Spleen (tissue), 11 donors: ENCODE results near the gene PEF1. TPM values are rescaled to one million over a fixed set of nuclear protein-coding genes. Genes with fewer than 3 reads are reported as not detected.

Experiments used
- DNase-seq: peaks from one replicate; pipeline ENCODE4 v3.0.0-alpha.2; 2020
- H3K27ac ChIP-seq, 8 donors: fragments of 200-600 bp; sonication (generic) in 7 of 8; 1 replicate in 4 of 8; 2 replicates in 4 of 8; pipeline versions ENCODE4 v1.5.0 to v1.8.0; 2016 to 2021; ENCODE audit warnings: inconsistent platforms in 4 of 8, mild to moderate bottlenecking in 4 of 8, moderate library complexity in 1 of 8
- H3K27me3 ChIP-seq, 7 donors: fragments of 200-600 bp; sonication (generic) in 6 of 7; replicated peaks in 1 of 7; 1 replicate in 4 of 7; 2 replicates in 3 of 7; pipeline versions ENCODE4 v1.5.0 to v1.8.0; 2016 to 2021; ENCODE audit warnings: inconsistent platforms in 3 of 7, mild to moderate bottlenecking in 1 of 7
- H3K36me3 ChIP-seq, 6 donors: fragments of 200-600 bp; sonication (generic) in 5 of 6; 1 replicate in 4 of 6; 2 replicates in 2 of 6; pipeline versions ENCODE4 v1.5.0 to v1.8.0; 2016 to 2021; ENCODE audit warnings: inconsistent platforms in 2 of 6
- H3K4me1 ChIP-seq, 6 donors: fragments of 200-600 bp; sonication (generic) in 5 of 6; 1 replicate in 3 of 6; 2 replicates in 3 of 6; pipeline versions ENCODE4 v1.5.0 to v1.8.0; 2016 to 2021; ENCODE audit warnings: inconsistent platforms in 3 of 6
- H3K4me3 ChIP-seq, 8 donors: fragments of 200-600 bp; sonication (generic) in 7 of 8; 1 replicate in 4 of 8; 2 replicates in 4 of 8; pipeline versions ENCODE4 v1.5.0 to v1.8.0; 2016 to 2021; ENCODE audit warnings: inconsistent platforms in 4 of 8, mild to moderate bottlenecking in 4 of 8, moderate library complexity in 2 of 8
- H3K9me3 ChIP-seq, 8 donors: fragments of 200-600 bp; sonication (generic) in 7 of 8; 1 replicate in 4 of 8; 2 replicates in 4 of 8; pipeline versions ENCODE4 v1.5.0 to v1.8.0; 2016 to 2021; ENCODE audit warnings: inconsistent platforms in 4 of 8
- POLR2A ChIP-seq, 3 donors: fragments of 450-650 bp; IDR thresholded peaks; one replicate each; pipeline ENCODE4 v1.5.1; 2017; ENCODE audit warnings: antibody characterized with exemption in 3 of 3, mild to moderate bottlenecking in 1 of 3
- POLR2AphosphoS5 ChIP-seq, 3 donors: sonication (generic); formaldehyde crosslinking; IDR thresholded peaks; one replicate each; pipeline ENCODE4 v1.5.1; 2017; ENCODE audit warnings: antibody characterized with exemption in 3 of 3
- WGBS, 5 donors: extraction: QIAGEN DNeasy Blood & Tissue Kit in 3 of 5; methylation state at CpG; one replicate each; pipeline versions ENCODE4 v1.1.5 to v1.1.7; 2013 to 2018; 5-methylcytosine and 5-hydroxymethylcytosine counted together
- intact Hi-C: fragments of 100-400 bp; cut with DNase I; formaldehyde crosslinking; loops from one replicate; pipeline ENCODE4 v1.15.0; 2023; ENCODE audit warnings: low total_unique reads
- polyA plus RNA-seq, 3 donors: library from polyadenylated mRNA; stranded (reverse); fragments of 200-250 nt; gene quantifications; one replicate each; pipeline ENCODE4 v1.2.1, GENCODE V29; 2013
- total RNA-seq, 7 donors: library from RNA; depleted of rRNA in 3 of 7; stranded (reverse); fragments of >200 nt in 3 of 7; fragmentation: NEBNext Ultra II Directional in 4 of 7; extraction: Animal tissue kit (Norgen Biotek cat#: 25700) in 4 of 7; gene quantifications; one replicate each; pipeline versions ENCODE4 v1.1.0 to v1.2.1, GENCODE V29; 2016 to 2021
- TF ChIP-seq, protein P1 (sequence below), 11 experiments: fragments of 200-600 bp in 7 of 11; fragments of 450-650 bp in 4 of 11; sonication (generic) in 4 of 11; IDR thresholded peaks in 8 of 11; conservative IDR thresholded peaks in 3 of 11; 1 replicate in 7 of 11; 2 replicates in 4 of 11; pipeline versions ENCODE4 v1.4.0 to v1.8.0; 2016 to 2021; ENCODE audit warnings: antibody characterized with exemption in 11 of 11, inconsistent platforms in 4 of 11, mild to moderate bottlenecking in 1 of 11
- donor health status: healthy with polysubstance abuse.
- donor health status: DM: no; HTN: no; CAD: no; lungs with moderate emphysema.
- donor health status: DM: no; HTN: no; CAD: no.
- donor health status: Bipolar disorder and iron deficiency.
- donor health status: healthy.
- donor health status: DM: no; HTN: no; CAD: no.
- donor health status: DM: yes; HTN: yes; CAD: no.

Gene PEF1
- total and polyA plus RNA-seq, 10 donors: 46.5 to 73.4 (median 55.7) TPM

DNA sequence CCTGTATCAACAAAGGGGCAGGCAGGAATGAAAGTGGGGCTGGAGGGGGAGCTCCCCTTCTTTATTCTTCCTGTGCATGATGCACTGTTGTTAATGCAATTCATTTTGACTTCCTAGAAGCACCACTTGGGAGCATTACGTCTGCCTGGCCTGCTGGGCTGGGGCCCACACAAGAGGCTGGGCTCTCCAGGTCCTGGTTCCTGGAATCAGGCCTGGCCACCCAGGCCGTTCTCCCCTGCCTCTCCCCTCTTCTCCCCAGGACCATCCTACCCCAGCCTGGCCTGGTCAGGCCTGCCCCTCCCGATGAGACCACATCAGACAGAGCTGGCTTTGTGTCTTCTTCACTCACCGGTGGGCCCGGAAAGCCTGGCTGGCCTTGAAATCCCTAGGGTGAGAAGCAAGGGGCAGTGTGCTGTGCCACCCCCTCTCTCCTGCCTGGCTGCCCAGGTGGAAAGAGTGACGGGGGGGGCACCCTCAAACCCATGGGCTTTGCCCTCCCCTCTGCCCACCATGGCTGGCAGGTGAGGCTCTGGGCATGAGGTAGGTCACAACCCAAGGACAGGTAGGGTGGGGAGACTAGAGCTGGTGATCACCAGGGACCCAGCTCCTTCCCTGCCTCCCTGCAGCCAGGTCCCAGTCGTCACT is 20.7 kb upstream of the PEF1 start:
- no peak overlapping the region for H3K4me3 ChIP-seq
- H3K4me1 ChIP-seq: peaks cover 8 to 30% (median 12%) of the 10 kb centered on the region in 6 donors
- TF ChIP-seq POLR2A (IDR thresholded peaks at IDR 0.05): no peak
- TF ChIP-seq, protein P1, sequence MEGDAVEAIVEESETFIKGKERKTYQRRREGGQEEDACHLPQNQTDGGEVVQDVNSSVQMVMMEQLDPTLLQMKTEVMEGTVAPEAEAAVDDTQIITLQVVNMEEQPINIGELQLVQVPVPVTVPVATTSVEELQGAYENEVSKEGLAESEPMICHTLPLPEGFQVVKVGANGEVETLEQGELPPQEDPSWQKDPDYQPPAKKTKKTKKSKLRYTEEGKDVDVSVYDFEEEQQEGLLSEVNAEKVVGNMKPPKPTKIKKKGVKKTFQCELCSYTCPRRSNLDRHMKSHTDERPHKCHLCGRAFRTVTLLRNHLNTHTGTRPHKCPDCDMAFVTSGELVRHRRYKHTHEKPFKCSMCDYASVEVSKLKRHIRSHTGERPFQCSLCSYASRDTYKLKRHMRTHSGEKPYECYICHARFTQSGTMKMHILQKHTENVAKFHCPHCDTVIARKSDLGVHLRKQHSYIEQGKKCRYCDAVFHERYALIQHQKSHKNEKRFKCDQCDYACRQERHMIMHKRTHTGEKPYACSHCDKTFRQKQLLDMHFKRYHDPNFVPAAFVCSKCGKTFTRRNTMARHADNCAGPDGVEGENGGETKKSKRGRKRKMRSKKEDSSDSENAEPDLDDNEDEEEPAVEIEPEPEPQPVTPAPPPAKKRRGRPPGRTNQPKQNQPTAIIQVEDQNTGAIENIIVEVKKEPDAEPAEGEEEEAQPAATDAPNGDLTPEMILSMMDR (IDR thresholded peaks at IDR 0.05 in 8 of 11, conservative IDR thresholded peaks at IDR 0.05 in 3 of 11): no peak
- TF ChIP-seq POLR2AphosphoS5 (IDR thresholded peaks at IDR 0.05): no peak
- H3K9me3 ChIP-seq: no peaks in the 10 kb centered on the region
- H3K36me3 ChIP-seq: no peaks in the 10 kb centered on the region
- DNase-seq: no peak
- no peak overlapping the region for H3K27ac ChIP-seq
- peaks cover 0 to 31% (median 5%) of the 10 kb centered on the region in 7 donors for H3K27me3 ChIP-seq
- WGBS, 5 donors: 70 to 87% (median 71%) methylated on average over 3 to 7 of the region's 7 CpGs
- intact Hi-C loops: loop anchor here (2.0 to 10.0 kb wide), 2 partner anchors 49 to 123 kb away; no protein-coding TSS in a partner anchor

DNA sequence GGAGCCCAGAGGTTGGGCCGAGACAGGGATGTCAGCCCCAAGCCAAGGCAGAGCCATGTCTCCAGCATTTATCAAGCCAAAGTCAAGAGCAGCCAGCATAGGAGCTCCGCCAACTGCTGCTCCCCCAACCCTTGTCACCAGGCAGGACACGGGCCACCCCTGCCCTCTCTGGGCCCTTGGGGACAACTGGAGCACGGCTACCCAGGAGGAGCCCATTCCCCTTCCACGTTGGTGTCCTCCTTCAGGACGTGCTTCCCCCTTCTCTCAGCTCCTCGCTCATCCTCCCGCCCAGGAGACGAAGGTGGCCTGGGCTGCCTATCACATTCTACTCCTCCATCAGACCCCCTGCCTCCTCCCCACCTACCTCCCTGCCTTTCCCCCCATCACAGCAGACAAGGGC is 19.9 kb upstream of the PEF1 start:
- 81 to 88% (median 85%) methylated on average over 9 of the region's 9 CpGs for WGBS, 5 donors
- no peak overlapping the region for H3K4me3 ChIP-seq
- TF ChIP-seq POLR2A (IDR thresholded peaks at IDR 0.05) (no peak), POLR2AphosphoS5 (IDR thresholded peaks at IDR 0.05) (no peak)
- TF ChIP-seq, protein P1 (IDR thresholded peaks at IDR 0.05 in 8 of 11, conservative IDR thresholded peaks at IDR 0.05 in 3 of 11): no peak
- H3K4me1 ChIP-seq: peaks cover 0 to 22% (median 4%) of the 10 kb centered on the region in 6 donors
- H3K9me3 ChIP-seq: no peaks in the 10 kb centered on the region
- intact Hi-C loops: loop anchor here (2.0 to 10.0 kb wide), 2 partner anchors 50 to 124 kb away; no protein-coding TSS in a partner anchor
- H3K36me3 ChIP-seq: no peaks in the 10 kb centered on the region
- peaks cover 0 to 22% (median under 1%) of the 10 kb centered on the region in 7 donors for H3K27me3 ChIP-seq
- no peak for DNase-seq
- H3K27ac ChIP-seq: no peak overlapping the region

DNA sequence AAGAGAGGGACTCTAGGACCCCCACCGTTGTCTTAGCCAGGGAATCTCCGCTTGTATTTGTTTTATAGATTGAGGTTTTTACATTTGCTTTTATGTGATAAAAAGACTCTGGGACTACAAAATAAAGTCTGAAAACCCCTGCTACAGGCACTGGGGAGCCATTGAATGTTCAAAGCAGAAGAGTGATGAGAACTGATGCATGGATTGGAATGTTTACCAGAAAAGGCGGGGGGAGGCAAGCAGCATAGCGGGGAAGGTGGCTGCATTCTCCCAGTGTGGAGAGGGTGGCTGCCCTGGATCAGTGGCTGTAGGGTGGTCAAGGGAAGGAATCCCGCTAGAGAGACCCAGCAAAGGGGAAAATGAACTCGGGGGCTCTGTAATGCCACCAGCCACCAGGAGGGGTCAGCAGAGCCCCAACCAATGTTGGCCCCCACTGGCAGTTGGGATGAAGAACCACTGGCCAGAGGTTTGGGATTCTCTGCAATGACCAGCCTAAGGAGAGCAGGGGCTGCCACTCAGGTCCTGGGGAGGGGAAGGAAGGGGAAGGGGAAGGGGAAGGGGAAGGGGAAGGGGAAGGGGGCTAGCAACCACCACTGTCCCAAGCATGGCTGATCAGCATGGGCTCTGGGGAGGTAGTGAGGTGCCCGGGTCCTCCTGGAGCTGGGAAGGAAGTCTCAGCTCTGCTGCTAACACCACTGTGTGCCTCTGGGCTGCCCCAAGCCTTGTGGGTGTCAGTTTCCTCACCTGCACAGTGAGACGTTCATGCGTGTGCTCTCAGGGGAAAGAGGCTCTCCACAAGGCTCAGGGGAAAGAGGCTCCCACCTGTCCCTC is 19.2 kb upstream of the PEF1 start:
- Histone ChIP-seq H3K9me3 (no peaks in the 10 kb centered on the region), H3K4me3 (no peak overlapping the region), H3K4me1 (peaks cover 0 to 23% (median 0%) of the 10 kb centered on the region in 6 donors), H3K36me3 (no peaks in the 10 kb centered on the region), H3K27ac (no peak overlapping the region), H3K27me3 (peaks cover 0 to 15% (median 0%) of the 10 kb centered on the region in 7 donors)
- DNase-seq: peak; percentile 83
- TF ChIP-seq, protein P1 (IDR thresholded peaks at IDR 0.05 in 8 of 11, conservative IDR thresholded peaks at IDR 0.05 in 3 of 11): peak; percentile 72 to 98 (median 93)
- TF ChIP-seq POLR2A (IDR thresholded peaks at IDR 0.05) (no peak), POLR2AphosphoS5 (IDR thresholded peaks at IDR 0.05) (peak in 1 of 3 donors; percentile 17)
- WGBS, 5 donors: 19 to 44% (median 33%) methylated on average over 6 to 9 of the region's 9 CpGs
- intact Hi-C loops: loop anchor here (2.0 to 10.0 kb wide), 2 partner anchors 51 to 125 kb away; no protein-coding TSS in a partner anchor
